Ishikawa (cell line): Measurements from ENCODE around the gene PRSS1.

Experiments
- CEBPB ChIP-seq: IDR thresholded peaks from 2 replicates; pipeline ENCODE4 v1.6.1; 2012
- CREB1 ChIP-seq: IDR thresholded peaks from 2 replicates; pipeline ENCODE4 v1.6.1; 2012; ENCODE audit warnings: low read depth
- EGR1 ChIP-seq: IDR thresholded peaks from 2 replicates; pipeline ENCODE4 v1.6.1; 2012
- EP300 ChIP-seq: IDR thresholded peaks from 2 replicates; pipeline ENCODE4 v1.6.1; 2012; ENCODE audit warnings: borderline replicate concordance
- FOXM1 ChIP-seq: IDR thresholded peaks from 2 replicates; pipeline ENCODE4 v1.6.1; 2012; ENCODE audit warnings: low read depth, borderline replicate concordance
- NFIC ChIP-seq: IDR thresholded peaks from 2 replicates; pipeline ENCODE4 v1.6.1; 2012
- RAD21 ChIP-seq: IDR thresholded peaks from 2 replicates; pipeline ENCODE4 v1.6.1; 2012; ENCODE audit warnings: low read depth
- TAF1 ChIP-seq: IDR thresholded peaks from 2 replicates; pipeline ENCODE4 v1.6.1; 2012; ENCODE audit warnings: low read depth, mild to moderate bottlenecking
- TCF12 ChIP-seq: IDR thresholded peaks from 2 replicates; pipeline ENCODE4 v1.6.1; 2012; ENCODE audit warnings: low read depth
- TEAD4 ChIP-seq: IDR thresholded peaks from 2 replicates; pipeline ENCODE4 v1.6.1; 2012
- YY1 ChIP-seq: IDR thresholded peaks from 2 replicates; pipeline ENCODE4 v1.6.1; 2012; ENCODE audit warnings: low read depth
- ZBTB7A ChIP-seq: IDR thresholded peaks from 2 replicates; pipeline ENCODE4 v1.6.1; 2012; ENCODE audit warnings: low read depth
- TF ChIP-seq, protein P1 (sequence below): IDR thresholded peaks from 2 replicates; pipeline ENCODE4 v1.6.1; 2012
- TF ChIP-seq, protein P2 (sequence below): IDR thresholded peaks from 2 replicates; pipeline ENCODE4 v1.6.1; 2012
- TF ChIP-seq, protein P3 (sequence below): IDR thresholded peaks from 2 replicates; pipeline ENCODE4 v1.6.1; 2012; ENCODE audit warnings: low read depth, mild to moderate bottlenecking

The PRSS1 gene

DNA sequence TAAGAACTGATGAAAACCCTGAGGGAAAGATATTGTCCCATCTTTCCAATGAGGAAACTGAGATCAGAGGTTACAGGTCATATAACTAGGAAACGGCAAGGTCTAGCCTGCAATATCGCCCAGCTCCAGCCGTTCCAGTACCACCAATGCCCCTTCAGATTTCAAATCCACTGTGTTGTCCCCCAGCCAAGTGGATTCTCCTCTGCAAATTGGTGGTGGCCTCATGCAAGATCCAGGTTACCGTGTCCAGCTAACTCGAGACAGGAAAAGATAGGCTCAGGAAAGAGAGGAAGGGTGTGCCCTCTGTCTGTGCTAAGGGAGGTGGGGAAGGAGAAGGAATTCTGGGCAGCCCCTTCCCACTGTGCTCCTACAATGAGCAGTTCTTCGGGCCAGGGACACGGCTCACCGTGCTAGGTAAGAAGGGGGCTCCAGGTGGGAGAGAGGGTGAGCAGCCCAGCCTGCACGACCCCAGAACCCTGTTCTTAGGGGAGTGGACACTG lies 46.8 kb downstream of the PRSS1 start:
- TF ChIP-seq CEBPB (no peak), ZBTB7A (no peak), TAF1 (no peak), FOXM1 (no peak), TCF12 (no peak), YY1 (no peak), RAD21 (no peak), NFIC (no peak), CREB1 (no peak), EGR1 (no peak), EP300 (no peak), TEAD4 (no peak)
- TF ChIP-seq, protein P1, sequence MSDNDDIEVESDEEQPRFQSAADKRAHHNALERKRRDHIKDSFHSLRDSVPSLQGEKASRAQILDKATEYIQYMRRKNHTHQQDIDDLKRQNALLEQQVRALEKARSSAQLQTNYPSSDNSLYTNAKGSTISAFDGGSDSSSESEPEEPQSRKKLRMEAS: no peak
- TF ChIP-seq, protein P2, sequence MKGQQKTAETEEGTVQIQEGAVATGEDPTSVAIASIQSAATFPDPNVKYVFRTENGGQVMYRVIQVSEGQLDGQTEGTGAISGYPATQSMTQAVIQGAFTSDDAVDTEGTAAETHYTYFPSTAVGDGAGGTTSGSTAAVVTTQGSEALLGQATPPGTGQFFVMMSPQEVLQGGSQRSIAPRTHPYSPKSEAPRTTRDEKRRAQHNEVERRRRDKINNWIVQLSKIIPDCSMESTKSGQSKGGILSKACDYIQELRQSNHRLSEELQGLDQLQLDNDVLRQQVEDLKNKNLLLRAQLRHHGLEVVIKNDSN: no peak
- TF ChIP-seq, protein P3, sequence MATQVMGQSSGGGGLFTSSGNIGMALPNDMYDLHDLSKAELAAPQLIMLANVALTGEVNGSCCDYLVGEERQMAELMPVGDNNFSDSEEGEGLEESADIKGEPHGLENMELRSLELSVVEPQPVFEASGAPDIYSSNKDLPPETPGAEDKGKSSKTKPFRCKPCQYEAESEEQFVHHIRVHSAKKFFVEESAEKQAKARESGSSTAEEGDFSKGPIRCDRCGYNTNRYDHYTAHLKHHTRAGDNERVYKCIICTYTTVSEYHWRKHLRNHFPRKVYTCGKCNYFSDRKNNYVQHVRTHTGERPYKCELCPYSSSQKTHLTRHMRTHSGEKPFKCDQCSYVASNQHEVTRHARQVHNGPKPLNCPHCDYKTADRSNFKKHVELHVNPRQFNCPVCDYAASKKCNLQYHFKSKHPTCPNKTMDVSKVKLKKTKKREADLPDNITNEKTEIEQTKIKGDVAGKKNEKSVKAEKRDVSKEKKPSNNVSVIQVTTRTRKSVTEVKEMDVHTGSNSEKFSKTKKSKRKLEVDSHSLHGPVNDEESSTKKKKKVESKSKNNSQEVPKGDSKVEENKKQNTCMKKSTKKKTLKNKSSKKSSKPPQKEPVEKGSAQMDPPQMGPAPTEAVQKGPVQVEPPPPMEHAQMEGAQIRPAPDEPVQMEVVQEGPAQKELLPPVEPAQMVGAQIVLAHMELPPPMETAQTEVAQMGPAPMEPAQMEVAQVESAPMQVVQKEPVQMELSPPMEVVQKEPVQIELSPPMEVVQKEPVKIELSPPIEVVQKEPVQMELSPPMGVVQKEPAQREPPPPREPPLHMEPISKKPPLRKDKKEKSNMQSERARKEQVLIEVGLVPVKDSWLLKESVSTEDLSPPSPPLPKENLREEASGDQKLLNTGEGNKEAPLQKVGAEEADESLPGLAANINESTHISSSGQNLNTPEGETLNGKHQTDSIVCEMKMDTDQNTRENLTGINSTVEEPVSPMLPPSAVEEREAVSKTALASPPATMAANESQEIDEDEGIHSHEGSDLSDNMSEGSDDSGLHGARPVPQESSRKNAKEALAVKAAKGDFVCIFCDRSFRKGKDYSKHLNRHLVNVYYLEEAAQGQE: no peak

DNA sequence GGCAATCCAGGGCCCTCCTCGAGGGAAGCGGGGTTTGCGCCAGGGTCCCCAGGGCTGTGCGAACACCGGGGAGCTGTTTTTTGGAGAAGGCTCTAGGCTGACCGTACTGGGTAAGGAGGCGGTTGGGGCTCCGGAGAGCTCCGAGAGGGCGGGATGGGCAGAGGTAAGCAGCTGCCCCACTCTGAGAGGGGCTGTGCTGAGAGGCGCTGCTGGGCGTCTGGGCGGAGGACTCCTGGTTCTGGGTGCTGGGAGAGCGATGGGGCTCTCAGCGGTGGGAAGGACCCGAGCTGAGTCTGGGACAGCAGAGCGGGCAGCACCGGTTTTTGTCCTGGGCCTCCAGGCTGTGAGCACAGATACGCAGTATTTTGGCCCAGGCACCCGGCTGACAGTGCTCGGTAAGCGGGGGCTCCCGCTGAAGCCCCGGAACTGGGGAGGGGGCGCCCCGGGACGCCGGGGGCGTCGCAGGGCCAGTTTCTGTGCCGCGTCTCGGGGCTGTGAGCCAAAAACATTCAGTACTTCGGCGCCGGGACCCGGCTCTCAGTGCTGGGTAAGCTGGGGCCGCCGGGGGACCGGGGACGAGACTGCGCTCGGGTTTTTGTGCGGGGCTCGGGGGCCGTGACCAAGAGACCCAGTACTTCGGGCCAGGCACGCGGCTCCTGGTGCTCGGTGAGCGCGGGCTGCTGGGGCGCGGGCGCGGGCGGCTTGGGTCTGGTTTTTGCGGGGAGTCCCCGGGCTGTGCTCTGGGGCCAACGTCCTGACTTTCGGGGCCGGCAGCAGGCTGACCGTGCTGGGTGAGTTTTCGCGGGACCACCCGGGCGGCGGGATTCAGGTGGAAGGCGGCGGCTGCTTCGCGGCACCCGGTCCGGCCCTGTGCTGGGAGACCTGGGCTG lies 47.5 kb downstream of the PRSS1 start:
- TF ChIP-seq CEBPB: no peak
- TF ChIP-seq EP300: no peak
- TF ChIP-seq, protein P2: no peak
- TF ChIP-seq ZBTB7A: no peak
- no peak for TF ChIP-seq TCF12
- no peak for TF ChIP-seq FOXM1
- no peak for TF ChIP-seq CREB1
- no peak for TF ChIP-seq TAF1

DNA sequence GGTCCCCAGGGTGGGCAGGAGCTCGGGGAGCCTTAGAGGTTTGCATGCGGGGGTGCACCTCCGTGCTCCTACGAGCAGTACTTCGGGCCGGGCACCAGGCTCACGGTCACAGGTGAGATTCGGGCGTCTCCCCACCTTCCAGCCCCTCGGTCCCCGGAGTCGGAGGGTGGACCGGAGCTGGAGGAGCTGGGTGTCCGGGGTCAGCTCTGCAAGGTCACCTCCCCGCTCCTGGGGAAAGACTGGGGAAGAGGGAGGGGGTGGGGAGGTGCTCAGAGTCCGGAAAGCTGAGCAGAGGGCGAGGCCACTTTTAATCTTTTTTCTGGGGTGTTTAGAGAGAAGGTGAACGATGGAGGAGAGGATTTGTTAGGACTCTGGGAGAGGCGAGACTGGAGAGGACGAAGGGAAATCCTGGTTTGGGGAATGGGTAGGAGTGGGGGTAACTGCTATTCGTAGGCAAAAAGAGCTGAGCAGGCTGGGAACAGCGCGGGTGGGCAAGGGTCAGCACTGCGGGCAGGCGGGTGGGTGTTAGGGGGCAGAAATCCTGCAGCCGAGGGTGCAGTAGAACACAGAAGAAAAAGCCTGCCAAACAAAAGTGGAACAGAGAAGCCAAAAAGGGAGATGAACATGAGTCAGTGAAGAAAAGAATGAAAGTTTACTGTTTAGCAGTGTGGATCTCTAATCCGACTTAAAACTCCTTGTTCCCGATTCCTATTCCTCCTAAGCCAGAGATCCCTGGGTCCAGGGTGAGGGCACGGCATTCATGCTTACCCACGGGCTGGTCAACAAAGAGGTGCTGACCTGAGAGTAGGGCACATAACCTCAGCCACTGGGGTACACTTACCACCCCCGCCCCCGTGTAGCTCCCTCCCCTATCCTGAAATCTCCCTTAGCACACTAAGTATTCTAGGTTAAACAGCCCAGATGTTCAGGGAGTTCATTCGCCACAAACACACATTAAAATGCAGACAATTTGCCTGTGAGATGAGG lies 48.4 kb downstream of the PRSS1 start:
- TF ChIP-seq TCF12 (no peak), CREB1 (no peak), NFIC (no peak), EGR1 (no peak), RAD21 (no peak), TAF1 (no peak), CEBPB (no peak), TEAD4 (no peak), EP300 (no peak), ZBTB7A (no peak)
- TF ChIP-seq, protein P1: no peak
- TF ChIP-seq, protein P2: no peak
- TF ChIP-seq, protein P3: no peak

DNA sequence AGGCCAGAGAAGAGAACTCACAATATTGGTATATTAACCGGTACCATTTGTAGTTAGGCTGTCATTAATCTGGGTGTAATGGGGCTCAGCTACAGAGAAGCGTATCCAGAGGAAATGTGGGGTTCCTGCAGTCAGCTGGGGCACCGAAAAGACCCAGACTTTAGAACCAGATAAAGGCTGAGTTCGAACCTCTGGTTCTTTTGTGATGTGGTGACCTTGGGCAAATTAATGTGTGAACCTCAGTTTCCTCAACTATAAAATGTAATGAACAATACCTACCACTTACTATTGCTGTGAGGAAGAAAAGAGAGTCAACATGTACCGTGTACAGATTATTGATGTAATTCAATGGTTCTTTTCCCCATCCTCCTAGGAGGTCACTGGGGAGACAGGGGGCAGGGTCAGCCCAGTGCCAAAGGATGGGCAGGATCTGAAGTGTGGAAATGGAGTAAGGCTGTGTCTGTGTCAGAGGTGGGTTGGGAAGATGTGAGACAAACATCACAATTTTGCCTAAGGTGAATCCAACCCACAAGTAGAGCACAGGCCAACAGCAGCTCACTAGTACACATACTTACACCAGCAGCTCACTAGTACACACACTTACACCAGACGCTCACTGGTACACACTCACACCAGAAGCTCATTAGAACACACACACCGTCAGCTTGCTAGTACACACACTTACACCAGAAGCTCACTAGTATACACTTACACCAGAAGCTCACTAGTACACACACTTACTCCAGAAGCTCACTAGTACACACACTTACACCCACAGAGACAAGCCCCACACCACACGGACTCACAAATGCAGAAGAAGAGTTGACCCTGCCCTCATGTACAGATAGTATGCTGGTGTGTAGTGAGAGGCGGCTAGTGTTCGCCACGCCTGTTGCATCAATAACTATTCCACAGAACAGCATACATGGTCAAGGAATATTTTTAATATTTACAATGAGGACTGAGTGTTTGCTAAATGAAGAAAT lies 49.5 kb downstream of the PRSS1 start:
- TF ChIP-seq, protein P1: no peak
- TF ChIP-seq, protein P2: no peak
- no peak for TF ChIP-seq RAD21
- no peak for TF ChIP-seq TCF12
- TF ChIP-seq CEBPB: no peak
- TF ChIP-seq NFIC: no peak
- TF ChIP-seq EP300: no peak
- no peak for TF ChIP-seq EGR1
- TF ChIP-seq FOXM1: no peak
- no peak for TF ChIP-seq YY1
- no peak for TF ChIP-seq TAF1
- TF ChIP-seq TEAD4: no peak
- TF ChIP-seq, protein P3: no peak
- no peak for TF ChIP-seq ZBTB7A
